ENCODE data around the gene FGD6.

DNA sequence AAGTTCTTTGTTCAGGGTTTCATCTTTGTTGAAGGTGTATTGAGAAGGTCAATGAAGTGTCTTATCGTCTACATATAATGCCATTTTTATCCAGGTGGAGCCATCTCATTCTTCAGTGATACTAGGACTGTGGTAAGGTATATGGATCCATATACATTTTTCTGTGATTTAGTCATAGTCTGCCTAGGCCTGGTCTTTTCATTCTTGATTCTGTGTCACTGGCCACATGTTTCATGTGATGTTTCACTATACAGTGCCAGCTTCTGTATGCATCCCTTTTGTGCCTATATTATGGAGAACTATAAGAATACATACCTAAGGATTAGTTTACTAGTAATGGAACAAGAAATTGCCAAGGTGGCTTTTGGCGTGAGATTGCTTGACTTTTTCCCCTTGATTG, 40.9 kb upstream of the FGD6 start:
- TF ChIP-seq POLR2A (IDR thresholded peaks at IDR 0.05), result no peak
- no peak for TF ChIP-seq CTCF (IDR thresholded peaks at IDR 0.05)

Data from transverse colon (tissue), 3 donors.